Measurements from ENCODE around the gene SPECC1L.
A peak's percentile ranks its signal among the peaks of the same experiment; 100 is the strongest.
"Not testable (repeated sequence)": the region's sequence is repeated elsewhere in the genome, so short reads cannot be mapped to it uniquely, and the experiment has no call there.

The SPECC1L gene

GRCh38 chr22:24232124-24232523, 38.5 kb upstream of the SPECC1L start:
- no peak overlapping the region for H3K4me3 ChIP-seq (replicated peaks; ENCODE audit: low read depth, low read length)
- no peak for DNase-seq (ENCODE audit: extremely low read depth, low read depth)
- TF ChIP-seq CTCF (IDR thresholded peaks at IDR 0.05; ENCODE audit: low read depth, low read length, missing control alignments), result no peak

GRCh38 chr22:24232725-24233124, 37.9 kb upstream of the SPECC1L start:
- DNase-seq (ENCODE audit: extremely low read depth, low read depth), result no peak
- TF ChIP-seq CTCF (IDR thresholded peaks at IDR 0.05; ENCODE audit: low read depth, low read length, missing control alignments), result no peak
- H3K4me3 ChIP-seq (replicated peaks; ENCODE audit: low read depth, low read length), result no peak overlapping the region

- no peak for TF ChIP-seq CTCF (IDR thresholded peaks at IDR 0.05; ENCODE audit: low read depth, low read length, missing control alignments)
- H3K4me3 ChIP-seq (replicated peaks; ENCODE audit: low read depth, low read length), result no peak overlapping the region
- DNase-seq (ENCODE audit: extremely low read depth, low read depth), result no peak
These were observed 37.4 kb upstream of the SPECC1L start for GRCh38 chr22:24233235-24233634.

- no peak for TF ChIP-seq CTCF (IDR thresholded peaks at IDR 0.05; ENCODE audit: low read depth, low read length, missing control alignments)
- no peak overlapping the region for H3K4me3 ChIP-seq (replicated peaks; ENCODE audit: low read depth, low read length)
- no peak for DNase-seq (ENCODE audit: extremely low read depth, low read depth)
These were observed 36.8 kb upstream of the SPECC1L start for GRCh38 chr22:24233816-24234215.

- TF ChIP-seq CTCF (IDR thresholded peaks at IDR 0.05; ENCODE audit: low read depth, low read length, missing control alignments), result no peak
- H3K4me3 ChIP-seq (replicated peaks; ENCODE audit: low read depth, low read length), result no peak overlapping the region
- DNase-seq (ENCODE audit: extremely low read depth, low read depth), result no peak
These were observed 35.3 kb upstream of the SPECC1L start for GRCh38 chr22:24235315-24235714.

GRCh38 chr22:24236656-24237055, 34.0 kb upstream of the SPECC1L start:
- TF ChIP-seq CTCF (IDR thresholded peaks at IDR 0.05; ENCODE audit: low read depth, low read length, missing control alignments), result no peak
- H3K4me3 ChIP-seq (replicated peaks; ENCODE audit: low read depth, low read length), result no peak overlapping the region
- DNase-seq (ENCODE audit: extremely low read depth, low read depth), result peak; percentile 75

- not testable (repeated sequence) for H3K4me3 ChIP-seq (replicated peaks; ENCODE audit: low read depth, low read length); DNase-seq (ENCODE audit: extremely low read depth, low read depth)
These were observed 32.4 kb upstream of the SPECC1L start for GRCh38 chr22:24238101-24238694.

All from HFF-Myc (cell line).